HG02852 (cell line): ENCODE results near the gene BMS1.
A peak's percentile ranks its signal among the peaks of the same experiment; 100 is the strongest.
"Not testable (repeated sequence)": the region's sequence is repeated elsewhere in the genome, so short reads cannot be mapped to it uniquely, and the experiment has no call there.

Source experiments
- ATAC-seq: cut with Tn5 transposase; IDR thresholded peaks from one replicate; pipeline ENCODE4 v1.9.1; 2021; ENCODE audit warnings: mild to moderate bottlenecking, moderate library complexity; ENCODE audit not compliant: unreplicated experiment

The BMS1 gene

DNA sequence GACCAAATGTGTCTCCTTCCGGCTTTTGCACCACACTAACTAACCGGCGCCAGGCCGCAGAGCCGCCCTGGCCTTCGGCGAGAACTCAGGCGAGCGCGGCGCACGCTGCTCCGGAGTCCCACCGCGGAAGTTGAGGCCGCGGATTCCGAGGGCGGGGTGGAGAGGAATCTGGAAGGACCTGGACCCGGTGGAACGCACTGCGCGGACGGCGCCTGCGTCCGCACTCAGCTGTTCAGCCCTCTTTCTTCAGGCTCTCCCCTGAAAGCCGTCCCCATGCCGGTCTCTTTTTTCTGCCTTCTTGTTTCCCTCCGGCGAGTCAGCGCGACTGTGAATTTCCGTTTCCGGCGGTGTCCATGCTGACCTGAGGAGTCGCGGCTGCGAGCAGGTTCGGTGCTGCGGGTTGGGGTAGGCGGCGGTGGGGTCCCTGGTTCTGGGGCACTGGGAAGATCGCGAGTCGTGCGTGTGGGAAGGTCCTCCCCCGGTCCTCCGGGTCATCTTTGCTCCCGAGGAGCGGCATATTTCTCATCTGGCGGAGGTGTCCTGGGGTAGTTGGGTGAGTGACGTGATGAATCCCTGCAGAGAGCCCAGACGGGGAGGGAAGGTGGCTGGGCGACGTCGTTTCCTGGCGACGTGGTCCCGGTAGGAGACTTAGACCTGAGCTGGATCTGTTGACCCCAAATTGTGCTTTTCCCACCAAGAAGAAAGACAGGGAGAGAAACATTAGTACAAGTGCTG, at the start of gene BMS1:
BMS1 (plus strand) TSS at position 350 of the 735 bp plus-strand sequence. CDS start 1,600 bp downstream, outside the sequence.
- ATAC-seq = peak; percentile 98

DNA sequence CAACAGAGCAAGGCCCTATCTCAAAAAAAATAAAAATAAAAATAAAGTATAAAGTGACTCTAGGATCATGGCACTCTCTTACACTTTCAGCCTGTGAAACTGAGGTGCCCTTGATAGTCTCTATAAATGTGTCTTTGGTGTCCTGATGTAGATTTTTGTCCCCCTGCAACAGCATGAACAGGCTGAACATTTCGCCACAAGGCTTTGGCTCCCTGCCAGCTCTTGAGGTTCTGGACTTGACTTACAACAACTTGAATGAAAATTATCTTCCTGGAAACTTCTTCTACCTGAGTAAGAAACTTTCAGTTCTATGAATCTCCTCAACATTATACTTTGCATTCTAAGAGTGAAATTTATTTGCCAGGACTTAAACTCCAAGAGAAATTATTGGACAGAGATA, 48.1 kb upstream of the BMS1 start:
- ATAC-seq = no peak

DNA sequence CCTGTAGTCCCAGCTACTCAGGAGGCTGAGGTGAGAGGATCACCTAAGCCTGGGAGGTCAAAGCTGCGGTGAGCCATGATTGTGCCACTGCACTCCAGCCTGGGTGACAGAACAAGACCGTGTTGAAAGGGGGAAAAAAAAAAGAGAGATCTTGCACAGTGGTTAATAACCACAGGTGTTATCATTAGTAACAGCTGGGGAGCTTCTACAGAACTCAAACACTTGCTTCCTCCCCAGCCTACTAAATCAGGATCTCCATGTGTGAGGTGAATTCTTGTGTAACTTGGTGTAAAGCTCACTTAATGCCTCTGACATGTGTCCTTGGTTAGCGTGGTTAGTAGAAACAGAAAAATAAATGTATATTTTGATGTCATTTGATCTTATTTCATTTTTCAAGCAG, 43.9 kb upstream of the BMS1 start:
- ATAC-seq = no peak

GRCh38 chr10:42741536-42741935, 41.1 kb upstream of the BMS1 start:
- ATAC-seq = not testable (repeated sequence)

- ATAC-seq = no peak
Observed at GRCh38 chr10:42743697-42744096, 38.9 kb upstream of the BMS1 start.

- no peak for ATAC-seq
Observed at GRCh38 chr10:42744134-42744701, 38.4 kb upstream of the BMS1 start.

DNA sequence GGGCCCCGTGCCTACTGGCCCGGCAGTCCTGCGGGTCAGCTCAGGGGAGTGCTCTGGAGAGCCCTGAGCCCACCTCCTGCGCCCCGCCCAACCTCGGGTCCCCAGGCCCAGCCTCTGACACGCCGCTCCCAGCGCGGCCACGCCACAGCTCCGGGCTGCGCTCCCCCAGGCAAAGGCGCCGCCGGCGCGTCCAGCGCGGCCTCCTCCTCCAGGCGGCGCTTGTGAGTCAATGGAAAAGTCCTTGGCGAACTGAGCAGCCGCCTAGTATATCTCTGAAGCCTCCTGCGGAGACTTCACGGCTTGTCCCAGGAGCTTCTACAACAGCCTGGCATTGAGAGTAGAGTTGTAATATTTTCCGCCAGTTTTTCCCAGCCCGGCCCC, 29.5 kb upstream of the BMS1 start:
- ATAC-seq = no peak

DNA sequence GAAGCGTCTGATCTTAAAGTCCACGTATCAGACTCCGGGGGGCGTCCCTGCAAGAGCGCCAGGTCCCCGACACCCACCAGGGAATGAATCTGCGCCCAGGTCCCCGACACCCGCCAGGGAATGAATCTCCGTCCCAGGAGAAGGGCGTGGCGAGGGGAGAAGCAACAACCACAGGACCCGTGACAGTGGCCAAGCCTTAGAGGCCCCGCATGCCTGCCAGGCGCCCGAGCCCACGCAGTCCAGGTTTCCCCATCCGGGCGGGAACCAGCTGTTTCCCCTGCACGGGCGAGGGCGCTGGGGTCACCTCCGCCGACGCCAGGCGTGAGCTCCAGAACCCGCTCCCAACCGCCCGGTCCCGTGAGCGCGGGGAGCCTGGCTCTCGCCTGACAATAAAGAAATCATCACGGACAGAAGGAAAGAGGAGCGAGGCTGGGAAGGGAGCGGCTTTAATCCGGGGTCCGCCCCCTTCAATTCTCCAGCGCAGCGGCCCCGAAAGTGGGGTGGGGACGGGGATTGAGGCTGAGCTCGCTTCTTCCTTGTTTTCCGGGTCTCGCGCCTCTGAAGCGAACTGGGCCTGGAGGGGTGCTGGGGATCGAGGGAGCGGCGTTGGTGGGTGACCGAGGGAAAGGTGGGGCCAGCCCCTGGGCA, 29.0 kb upstream of the BMS1 start:
- no peak for ATAC-seq

DNA sequence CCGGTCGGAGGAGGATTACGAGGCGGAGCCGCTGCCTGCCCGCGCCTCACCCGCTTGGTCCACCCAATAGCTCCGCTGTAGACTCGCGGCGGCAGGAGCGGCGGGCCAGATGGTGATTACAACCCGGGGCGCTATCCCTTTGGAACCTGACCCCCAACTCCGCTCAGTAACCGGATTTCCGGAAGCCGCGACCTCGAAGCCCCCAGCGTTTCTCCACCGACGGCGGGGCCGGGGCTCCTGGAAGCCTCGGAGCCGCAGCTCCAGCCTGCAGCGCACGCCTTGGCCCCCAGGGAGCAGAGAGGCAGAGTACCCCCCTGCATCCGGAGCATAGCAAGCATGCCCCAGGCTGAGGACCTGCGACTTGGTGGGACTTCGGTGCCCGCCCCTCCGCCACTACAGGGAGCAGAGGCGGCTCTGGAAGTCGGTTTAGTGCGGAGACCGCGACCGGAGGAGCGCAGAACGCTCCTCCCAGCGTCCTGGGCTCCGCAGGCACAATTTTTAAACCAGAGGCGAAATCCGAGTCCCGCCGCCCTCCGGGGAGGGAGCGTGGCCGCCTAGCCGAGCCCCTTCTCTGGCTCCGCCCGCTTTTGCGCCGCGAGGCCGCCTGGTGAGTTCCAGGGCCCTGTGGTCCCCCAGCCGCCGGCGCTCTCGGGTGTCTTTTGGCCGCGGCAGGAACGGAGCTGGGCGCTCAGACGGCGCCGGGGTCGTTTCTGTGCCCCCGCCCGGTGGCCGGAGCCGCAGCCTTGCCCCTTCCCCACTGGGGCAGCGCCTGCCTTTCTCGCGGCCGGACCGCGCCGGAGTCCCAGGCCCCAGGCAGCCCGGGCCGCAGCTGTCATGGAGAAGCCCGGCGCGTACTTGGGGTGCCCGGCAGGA, 28.2 kb upstream of the BMS1 start:
- ATAC-seq = no peak

DNA sequence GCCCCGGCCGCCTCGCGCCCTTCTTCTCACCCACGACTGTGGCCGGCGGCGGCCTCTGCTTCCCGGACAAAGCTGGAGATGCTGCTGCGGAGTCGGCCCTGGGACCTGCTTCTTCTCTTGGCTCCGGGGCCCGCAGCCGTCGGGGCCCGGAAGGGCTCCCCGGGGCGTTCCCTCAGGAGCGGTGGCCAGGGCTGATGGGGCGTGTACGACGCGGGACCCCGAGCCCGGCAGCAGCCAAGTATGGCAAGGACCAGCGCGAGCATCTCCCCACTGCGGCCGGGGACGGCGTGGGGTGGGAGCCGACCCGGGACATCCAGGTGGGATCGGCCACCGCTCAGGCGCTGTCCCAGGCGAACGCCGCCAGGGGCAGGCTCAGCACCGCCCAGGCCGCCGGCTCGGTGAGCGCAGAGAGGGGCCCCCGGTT, 27.6 kb upstream of the BMS1 start:
- ATAC-seq = no peak

DNA sequence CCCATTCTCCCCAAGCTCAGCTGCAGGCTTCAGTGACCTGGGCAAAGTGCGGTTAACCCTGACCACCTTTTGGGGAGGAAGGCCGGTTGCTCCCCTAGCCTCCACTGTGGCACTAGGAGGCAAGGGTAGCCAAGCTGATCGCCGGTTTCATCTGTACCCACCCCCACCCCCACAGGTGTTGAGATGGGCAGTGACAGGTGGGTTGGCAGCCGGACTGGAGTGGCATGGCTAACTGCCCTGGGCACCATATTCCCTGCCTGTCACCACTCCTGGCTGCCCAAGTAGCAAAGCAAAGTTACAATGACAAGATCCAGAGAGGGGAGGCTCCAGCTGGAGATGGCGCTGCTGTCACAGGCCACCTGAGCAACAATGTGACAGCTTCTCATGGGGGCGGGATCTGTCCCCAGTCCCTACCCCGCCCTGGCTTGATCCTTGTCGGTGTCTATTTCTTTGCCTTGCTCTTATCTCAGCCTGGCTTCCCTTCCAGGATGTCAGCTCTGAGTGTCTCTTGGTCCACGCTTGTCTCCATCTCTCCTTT, 27.0 kb upstream of the BMS1 start:
- no peak for ATAC-seq

DNA sequence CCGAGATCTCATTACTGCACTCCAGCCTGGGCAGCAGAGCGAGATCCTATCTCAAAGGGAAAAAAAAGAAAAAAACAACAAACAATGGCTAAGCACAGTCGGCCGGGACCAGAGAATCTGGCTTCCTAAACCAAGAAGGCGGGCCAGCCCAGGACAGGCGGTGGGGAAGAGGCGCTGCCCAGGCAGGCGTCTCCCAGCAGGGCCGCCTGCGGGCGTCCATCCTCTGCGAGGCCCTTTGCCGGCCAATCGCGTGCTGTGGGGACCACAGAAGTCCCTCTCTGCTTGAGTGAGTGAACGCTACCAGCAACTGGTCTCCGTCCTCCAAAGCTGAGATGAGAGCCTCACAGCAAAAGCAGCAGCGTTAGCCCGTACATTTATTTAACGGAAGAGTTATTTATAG, 14.7 kb upstream of the BMS1 start:
- ATAC-seq = no peak

- no peak for ATAC-seq
Observed at GRCh38 chr10:42768581-42769152, 13.9 kb upstream of the BMS1 start.

- no peak for ATAC-seq
Observed at GRCh38 chr10:42769173-42769572, 13.4 kb upstream of the BMS1 start.

DNA sequence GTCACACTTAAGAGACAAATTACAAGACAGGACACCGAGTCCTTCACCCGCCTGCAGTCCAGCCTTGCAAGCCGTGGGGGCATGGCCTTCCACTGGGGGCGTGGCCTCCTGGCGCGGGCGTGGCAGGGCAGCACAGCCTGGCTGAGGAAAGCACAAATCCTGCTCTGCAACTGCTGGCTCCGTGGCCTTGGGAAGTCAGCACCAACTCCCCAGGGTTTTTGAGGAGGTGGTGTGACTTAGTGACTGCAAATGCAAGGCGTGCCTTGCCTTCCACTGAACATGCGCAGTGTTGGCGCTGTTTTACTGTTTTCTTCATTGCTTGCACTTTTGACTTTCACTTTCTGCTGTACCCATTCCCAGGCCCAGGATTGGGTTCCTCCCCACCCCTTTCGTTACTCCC, 12.9 kb upstream of the BMS1 start:
- ATAC-seq = no peak

- ATAC-seq = no peak
Observed at GRCh38 chr10:42776681-42777080, 5.9 kb upstream of the BMS1 start.

DNA sequence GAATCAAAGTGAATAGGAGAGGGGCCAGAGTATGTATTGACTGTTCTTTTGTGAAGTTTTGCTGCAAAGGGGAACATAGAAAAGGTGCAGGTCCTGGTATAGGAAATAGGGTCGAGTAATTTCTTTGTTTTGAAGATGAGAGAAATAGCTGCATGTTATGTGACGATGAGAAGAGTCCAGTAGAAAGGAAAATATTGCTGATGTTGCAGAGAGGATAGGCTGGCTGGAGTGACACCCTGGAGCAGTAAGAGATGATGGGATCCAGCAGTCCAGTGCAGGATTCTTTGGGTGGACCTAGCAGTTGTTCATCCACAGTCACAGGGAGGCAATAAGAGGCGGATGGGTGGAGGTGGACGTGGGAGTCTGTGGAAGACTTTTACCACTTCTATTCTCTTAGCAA, 2.1 kb upstream of the BMS1 start:
- no peak for ATAC-seq

DNA sequence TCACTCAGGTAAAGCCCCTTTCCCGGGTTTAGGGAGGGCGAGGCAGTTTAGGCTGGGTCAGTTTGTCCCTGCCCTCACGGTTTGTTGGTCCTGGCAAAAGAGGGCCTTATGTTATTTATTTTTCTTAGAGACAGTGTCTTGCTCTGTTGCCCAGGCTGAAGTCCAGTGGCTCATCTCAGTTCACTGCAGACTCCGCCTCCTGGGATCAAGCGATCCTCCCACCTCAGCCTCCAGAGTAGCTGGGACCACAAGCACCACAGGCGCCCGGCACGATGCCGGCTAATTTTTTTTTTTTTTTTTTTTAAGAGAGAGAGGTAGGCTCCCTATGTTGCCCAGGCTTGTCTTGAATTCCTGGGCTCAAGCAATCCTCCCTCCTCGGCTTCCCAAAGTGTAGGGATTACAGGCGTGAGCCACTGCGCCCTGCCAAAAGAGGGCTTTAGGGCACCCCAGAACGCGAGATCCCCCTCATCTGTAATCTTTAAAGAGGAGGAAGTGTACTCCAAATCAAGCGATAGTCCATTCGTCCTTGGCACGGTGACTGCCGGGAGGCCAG, 626 bp upstream of the BMS1 start:
- peak; percentile 1 for ATAC-seq

DNA sequence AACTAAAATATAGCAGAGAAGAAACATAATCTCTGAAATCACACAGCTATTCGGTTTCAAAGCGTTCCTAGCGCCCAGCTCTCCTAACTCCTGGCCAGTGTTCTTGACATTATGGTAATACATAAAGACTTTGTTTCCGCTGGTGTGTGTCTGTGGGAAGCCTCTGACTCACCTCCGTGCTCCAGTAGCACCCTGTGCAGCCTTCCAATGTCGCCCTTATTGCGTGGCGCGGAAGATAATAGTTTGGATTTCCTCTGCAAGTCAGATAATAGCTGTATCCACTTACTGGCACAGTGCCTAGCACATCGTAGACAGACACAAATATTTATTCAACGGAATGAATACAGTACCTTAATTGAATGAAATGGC, 570 bp downstream of the BMS1 start:
- ATAC-seq = no peak

GRCh38 chr10:42785759-42786158, 3.2 kb downstream of the BMS1 start:
- ATAC-seq = no peak

- ATAC-seq = no peak
Observed at GRCh38 chr10:42790835-42791234, 8.2 kb downstream of the BMS1 start.
